Prostate gland (tissue), 2 donors: ENCODE data around the gene SPOCK1. TPM values are rescaled to one million over a fixed set of nuclear protein-coding genes. Genes with fewer than 3 reads are reported as not detected.

Source experiments
- DNase-seq: peaks from one replicate; pipeline ENCODE4 v3.0.0-alpha.2; 2019; ENCODE audit warnings: low spot score
- H3K27ac ChIP-seq, 2 donors: fragments of 200-600 bp; sonication (generic); 2 replicates each; pipeline ENCODE4 v1.5.1; 2017 to 2019
- H3K27me3 ChIP-seq: fragments of 200-600 bp; sonication (generic); replicated peaks from 2 replicates; pipeline ENCODE4 v1.5.1; 2019; ENCODE audit not compliant: insufficient read depth
- H3K36me3 ChIP-seq, 2 donors: fragments of 200-600 bp; sonication (generic); 1 replicate in 1 of 2; 2 replicates in 1 of 2; pipeline versions ENCODE4 v1.5.1 to v1.8.1; 2017 to 2019
- H3K4me1 ChIP-seq: fragments of 200-600 bp; sonication (generic); replicated peaks from 2 replicates; pipeline ENCODE4 v1.5.1; 2019
- H3K4me3 ChIP-seq, 2 donors: fragments of 200-600 bp; sonication (generic); 2 replicates each; pipeline ENCODE4 v1.5.1; 2017 to 2019
- H3K9me3 ChIP-seq: fragments of 200-600 bp; sonication (generic); 2 replicates; pipeline ENCODE4 v1.5.1; 2017
- POLR2A ChIP-seq: fragments of 450-650 bp; IDR thresholded peaks from one replicate; pipeline ENCODE4 v1.6.1; 2016; ENCODE audit warnings: antibody characterized with exemption, mild to moderate bottlenecking
- POLR2AphosphoS5 ChIP-seq: sonication (generic); formaldehyde crosslinking; IDR thresholded peaks from one replicate; pipeline ENCODE4 v1.6.1; 2017; ENCODE audit warnings: antibody characterized with exemption
- WGBS: methylation state at CpG from one replicate; pipeline ENCODE4 v1.1.5; 2018; 5-methylcytosine and 5-hydroxymethylcytosine counted together
- intact Hi-C: fragments of 100-400 bp; cut with DNase I; formaldehyde crosslinking; loops from one replicate; pipeline ENCODE4 v1.14.2; 2022
- total RNA-seq, 2 donors: library from RNA; depleted of rRNA; stranded (reverse); fragments of >200 nt; gene quantifications; one replicate each; pipeline ENCODE4 v1.1.0, GENCODE V29; 2016
- TF ChIP-seq, protein P1 (sequence below), 4 experiments: fragments of 200-600 bp in 2 of 4; fragments of 450-650 bp in 2 of 4; sonication (generic) in 2 of 4; IDR thresholded peaks; 1 replicate in 3 of 4; 2 replicates in 1 of 4; pipeline ENCODE4 v1.5.1; 2016 to 2019; ENCODE audit warnings: antibody characterized with exemption in 4 of 4, mild to moderate bottlenecking in 2 of 4, moderate library complexity in 2 of 4

SPOCK1 gene
- total RNA-seq, 2 donors from 2014 or later: 89.4 to 92.9 TPM

DNA sequence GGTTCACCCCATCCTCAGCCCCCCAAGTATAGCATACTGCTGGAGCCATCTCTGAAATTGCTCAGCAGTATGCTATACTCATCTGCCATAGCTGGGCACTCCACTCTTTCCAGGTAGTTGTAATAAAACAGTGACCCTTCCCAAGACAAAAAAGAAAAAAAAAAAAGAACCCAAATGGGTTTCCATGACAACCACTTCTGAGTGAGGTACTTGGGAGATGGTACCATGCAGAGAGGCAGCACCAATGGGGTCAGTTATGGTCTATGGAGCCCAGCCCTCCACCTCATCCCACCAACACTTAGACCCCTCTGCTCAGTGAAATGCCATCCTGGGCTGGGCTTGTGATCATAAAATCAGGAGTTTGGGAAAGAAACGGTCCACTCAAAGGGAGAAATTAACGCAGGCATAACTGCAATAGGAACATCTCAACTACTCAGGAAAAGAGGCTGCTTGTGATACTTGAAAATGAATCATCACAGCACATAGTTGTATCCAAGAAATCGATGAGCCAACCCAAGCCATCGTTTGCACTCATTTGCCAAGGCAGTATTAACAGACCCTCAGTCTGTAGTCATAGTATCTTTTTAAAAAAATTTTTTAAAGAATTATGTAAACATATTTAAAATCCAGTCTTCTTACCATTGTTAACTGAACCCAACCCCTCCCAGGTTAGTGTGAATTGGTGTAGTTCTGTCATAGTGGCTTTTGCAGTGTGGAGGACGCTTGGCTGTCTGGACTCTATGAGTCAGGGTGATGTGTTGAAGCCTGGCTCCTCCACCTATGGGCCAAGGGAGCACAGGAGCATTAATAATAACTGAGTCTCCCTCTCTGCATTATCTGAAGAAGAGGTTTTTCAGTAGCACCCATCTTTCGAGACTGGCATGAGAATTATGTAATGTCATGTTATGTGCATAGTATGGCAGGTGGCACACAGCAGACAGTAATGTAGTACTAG, 402.7 kb downstream of the SPOCK1 start:
- Histone ChIP-seq H3K4me3 (no peak overlapping the region), H3K4me1 (no peaks in the 10 kb centered on the region), H3K36me3 (no peaks in the 10 kb centered on the region), H3K27ac (no peak overlapping the region), H3K9me3 (no peaks in the 10 kb centered on the region), H3K27me3 (no peaks in the 10 kb centered on the region)
- TF ChIP-seq POLR2AphosphoS5 (no peak), POLR2A (no peak)
- TF ChIP-seq, protein P1, sequence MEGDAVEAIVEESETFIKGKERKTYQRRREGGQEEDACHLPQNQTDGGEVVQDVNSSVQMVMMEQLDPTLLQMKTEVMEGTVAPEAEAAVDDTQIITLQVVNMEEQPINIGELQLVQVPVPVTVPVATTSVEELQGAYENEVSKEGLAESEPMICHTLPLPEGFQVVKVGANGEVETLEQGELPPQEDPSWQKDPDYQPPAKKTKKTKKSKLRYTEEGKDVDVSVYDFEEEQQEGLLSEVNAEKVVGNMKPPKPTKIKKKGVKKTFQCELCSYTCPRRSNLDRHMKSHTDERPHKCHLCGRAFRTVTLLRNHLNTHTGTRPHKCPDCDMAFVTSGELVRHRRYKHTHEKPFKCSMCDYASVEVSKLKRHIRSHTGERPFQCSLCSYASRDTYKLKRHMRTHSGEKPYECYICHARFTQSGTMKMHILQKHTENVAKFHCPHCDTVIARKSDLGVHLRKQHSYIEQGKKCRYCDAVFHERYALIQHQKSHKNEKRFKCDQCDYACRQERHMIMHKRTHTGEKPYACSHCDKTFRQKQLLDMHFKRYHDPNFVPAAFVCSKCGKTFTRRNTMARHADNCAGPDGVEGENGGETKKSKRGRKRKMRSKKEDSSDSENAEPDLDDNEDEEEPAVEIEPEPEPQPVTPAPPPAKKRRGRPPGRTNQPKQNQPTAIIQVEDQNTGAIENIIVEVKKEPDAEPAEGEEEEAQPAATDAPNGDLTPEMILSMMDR (IDR thresholded peaks at IDR 0.05): no peak
- intact Hi-C loops: no loop called here
- 89% methylated on average over 6 of the region's 6 CpGs for WGBS
- no peak for DNase-seq

DNA sequence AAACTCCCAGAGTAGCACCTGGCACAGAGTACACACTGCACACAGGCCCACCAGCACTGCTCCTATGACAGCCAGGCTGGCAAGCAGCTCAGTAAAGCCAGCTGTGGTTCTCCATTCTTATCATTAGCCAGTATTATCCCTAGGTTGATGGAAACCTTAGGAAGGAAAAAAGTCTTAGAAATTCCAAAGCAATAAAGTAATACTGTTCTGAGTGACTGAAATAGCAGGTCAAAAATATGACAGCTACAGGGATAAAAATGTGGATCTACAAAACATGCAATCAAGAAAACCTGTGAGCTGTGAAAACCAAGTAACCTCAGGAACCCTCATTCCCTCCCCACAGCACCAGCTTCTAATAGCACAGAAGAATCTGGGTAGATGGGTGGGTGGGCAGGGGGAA, 403.5 kb downstream of the SPOCK1 start:
- H3K4me1 ChIP-seq: no peaks in the 10 kb centered on the region
- TF ChIP-seq POLR2A (no peak), POLR2AphosphoS5 (no peak)
- TF ChIP-seq, protein P1 (IDR thresholded peaks at IDR 0.05): no peak
- H3K9me3 ChIP-seq: no peaks in the 10 kb centered on the region
- no peaks in the 10 kb centered on the region for H3K36me3 ChIP-seq
- no peak overlapping the region for H3K4me3 ChIP-seq
- no peak for DNase-seq
- H3K27me3 ChIP-seq: no peaks in the 10 kb centered on the region
- intact Hi-C loops: no loop called here
- H3K27ac ChIP-seq: no peak overlapping the region

DNA sequence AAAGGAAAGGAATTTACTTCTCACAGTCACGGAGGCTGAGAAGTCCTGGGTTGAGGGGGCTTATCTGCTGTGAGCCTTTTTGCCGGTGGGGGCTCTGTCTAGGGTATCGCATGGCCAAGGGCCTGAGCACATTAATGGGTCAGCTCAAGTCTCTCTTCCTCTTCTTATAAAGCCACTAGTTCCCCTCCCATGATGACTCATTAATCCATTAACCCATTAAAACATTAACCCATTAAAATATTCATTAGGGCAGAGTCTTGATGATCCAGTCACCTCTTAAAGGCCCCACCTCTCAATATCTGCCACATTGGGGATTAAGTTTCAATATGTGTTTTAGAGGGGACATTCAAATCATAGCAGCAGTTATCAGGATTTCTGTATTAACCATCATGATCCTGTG, 406.3 kb downstream of the SPOCK1 start:
- Histone ChIP-seq H3K9me3 (no peaks in the 10 kb centered on the region), H3K27me3 (no peaks in the 10 kb centered on the region), H3K4me3 (no peak overlapping the region), H3K4me1 (no peaks in the 10 kb centered on the region), H3K36me3 (no peaks in the 10 kb centered on the region), H3K27ac (no peak overlapping the region)
- intact Hi-C loops: no loop called here
- WGBS: 88% methylated on average over 3 of the region's 3 CpGs
- DNase-seq: no peak
- TF ChIP-seq, protein P1 (IDR thresholded peaks at IDR 0.05): no peak
- no peak for TF ChIP-seq POLR2A
- TF ChIP-seq POLR2AphosphoS5: no peak

DNA sequence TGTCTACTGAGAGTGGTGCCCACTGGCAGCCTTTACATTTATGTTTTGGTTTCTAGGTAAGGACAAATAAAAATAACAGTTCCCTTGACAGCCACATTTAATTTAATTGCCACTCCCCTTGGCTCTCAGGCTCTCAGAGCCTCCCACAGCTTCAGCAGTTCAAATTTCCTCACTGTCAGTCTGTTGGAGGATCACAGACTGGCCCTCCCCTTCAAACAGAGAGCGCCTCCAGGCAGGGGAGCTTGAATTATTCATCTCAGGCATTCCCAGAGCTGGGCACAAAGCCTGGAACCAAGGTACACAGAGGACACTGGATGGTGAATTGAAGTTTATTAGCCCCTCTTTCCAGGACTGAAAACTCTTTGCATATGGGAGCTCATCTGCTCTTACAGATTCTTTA, 407.7 kb downstream of the SPOCK1 start:
- H3K27ac ChIP-seq: no peak overlapping the region
- WGBS: 30% methylated on average over 1 of the region's 1 CpG
- intact Hi-C loops: no loop called here

More for the DNA sequence above, 407.7 kb downstream of the SPOCK1 start:
- no peaks in the 10 kb centered on the region for H3K27me3 ChIP-seq
- no peak for DNase-seq
- H3K9me3 ChIP-seq: no peaks in the 10 kb centered on the region
- no peaks in the 10 kb centered on the region for H3K36me3 ChIP-seq
- no peak overlapping the region for H3K4me3 ChIP-seq
- TF ChIP-seq, protein P1 (IDR thresholded peaks at IDR 0.05): no peak
- no peak for TF ChIP-seq POLR2A
- TF ChIP-seq POLR2AphosphoS5: no peak
- no peaks in the 10 kb centered on the region for H3K4me1 ChIP-seq
